Measurements from ENCODE around the gene CLIC3.

The CLIC3 gene

GRCh38 chr9:136995772-136996311 lies 526 bp downstream of the CLIC3 start:
- Histone ChIP-seq H3K36me3 (replicated peaks; ENCODE audit: low read depth, low read length) (peaks cover 7% of the 10 kb centered on the region), H2AFZ (ENCODE audit: low read depth, low read length) (no peak overlapping the region), H3K9ac (ENCODE audit: low read length) (no peak overlapping the region), H3K27ac (ENCODE audit: low read length) (no peak overlapping the region), H3K4me1 (ENCODE audit: low read length) (peaks cover 45% of the 10 kb centered on the region), H4K20me1 (ENCODE audit: insufficient read depth, low read length) (no peaks in the 10 kb centered on the region; the same call in 1 of the 2 replicates), H3K4me3 (ENCODE audit: low read length) (no peak overlapping the region), H3K79me2 (ENCODE audit: low read length) (peaks cover 8% of the 10 kb centered on the region; the same call in 1 of the 2 replicates), H3K9me3 (ENCODE audit: insufficient read depth, low read length) (no peaks in the 10 kb centered on the region), H3K27me3 (ENCODE audit: low read depth, low read length) (peaks cover 31% of the 10 kb centered on the region), H3K4me2 (ENCODE audit: low read length) (no peak overlapping the region)
- TF ChIP-seq EZH2phosphoT487 (IDR thresholded peaks at IDR 0.05; ENCODE audit: low read depth), result no peak
- TF ChIP-seq, protein P1, sequence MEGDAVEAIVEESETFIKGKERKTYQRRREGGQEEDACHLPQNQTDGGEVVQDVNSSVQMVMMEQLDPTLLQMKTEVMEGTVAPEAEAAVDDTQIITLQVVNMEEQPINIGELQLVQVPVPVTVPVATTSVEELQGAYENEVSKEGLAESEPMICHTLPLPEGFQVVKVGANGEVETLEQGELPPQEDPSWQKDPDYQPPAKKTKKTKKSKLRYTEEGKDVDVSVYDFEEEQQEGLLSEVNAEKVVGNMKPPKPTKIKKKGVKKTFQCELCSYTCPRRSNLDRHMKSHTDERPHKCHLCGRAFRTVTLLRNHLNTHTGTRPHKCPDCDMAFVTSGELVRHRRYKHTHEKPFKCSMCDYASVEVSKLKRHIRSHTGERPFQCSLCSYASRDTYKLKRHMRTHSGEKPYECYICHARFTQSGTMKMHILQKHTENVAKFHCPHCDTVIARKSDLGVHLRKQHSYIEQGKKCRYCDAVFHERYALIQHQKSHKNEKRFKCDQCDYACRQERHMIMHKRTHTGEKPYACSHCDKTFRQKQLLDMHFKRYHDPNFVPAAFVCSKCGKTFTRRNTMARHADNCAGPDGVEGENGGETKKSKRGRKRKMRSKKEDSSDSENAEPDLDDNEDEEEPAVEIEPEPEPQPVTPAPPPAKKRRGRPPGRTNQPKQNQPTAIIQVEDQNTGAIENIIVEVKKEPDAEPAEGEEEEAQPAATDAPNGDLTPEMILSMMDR (IDR thresholded peaks at IDR 0.05; ENCODE audit: low read depth, low read length), result no peak

- no peak for TF ChIP-seq EZH2phosphoT487 (IDR thresholded peaks at IDR 0.05; ENCODE audit: low read depth)
- TF ChIP-seq, protein P1 (IDR thresholded peaks at IDR 0.05; ENCODE audit: low read depth, low read length), result no peak
- Histone ChIP-seq H3K9ac (ENCODE audit: low read length) (no peak overlapping the region), H3K4me3 (ENCODE audit: low read length) (no peak overlapping the region), H2AFZ (ENCODE audit: low read depth, low read length) (no peak overlapping the region), H3K27me3 (ENCODE audit: low read depth, low read length) (peaks cover 31% of the 10 kb centered on the region), H3K4me2 (ENCODE audit: low read length) (no peak overlapping the region), H3K27ac (ENCODE audit: low read length) (no peak overlapping the region), H3K36me3 (replicated peaks; ENCODE audit: low read depth, low read length) (peaks cover 7% of the 10 kb centered on the region), H3K79me2 (ENCODE audit: low read length) (peaks cover 8% of the 10 kb centered on the region; the same call in 1 of the 2 replicates), H3K9me3 (ENCODE audit: insufficient read depth, low read length) (no peaks in the 10 kb centered on the region), H4K20me1 (ENCODE audit: insufficient read depth, low read length) (no peaks in the 10 kb centered on the region; the same call in 1 of the 2 replicates), H3K4me1 (ENCODE audit: low read length) (peaks cover 40% of the 10 kb centered on the region)
Measured at GRCh38 chr9:136995362-136995761, 1.0 kb downstream of the CLIC3 start.

DNA sequence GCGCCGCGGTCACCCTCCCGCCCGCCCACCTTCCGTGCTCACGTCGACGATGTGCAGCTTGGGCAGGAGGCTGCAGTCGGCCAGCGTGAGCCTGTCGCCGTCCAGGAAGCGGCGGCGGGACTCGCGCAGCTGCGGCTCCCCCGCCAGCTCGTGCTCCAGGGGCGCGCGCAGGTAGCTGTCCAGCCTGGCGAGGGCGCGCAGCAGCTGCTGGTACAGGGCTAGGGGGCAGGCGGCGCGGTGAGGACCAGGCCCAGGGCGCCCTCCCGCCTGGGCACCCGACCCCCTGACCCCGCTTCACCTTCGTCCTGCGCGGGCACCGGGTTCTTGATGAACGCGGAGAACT lies 1.5 kb downstream of the CLIC3 start:
- Histone ChIP-seq H3K27ac (ENCODE audit: low read length) (no peak overlapping the region), H3K4me1 (ENCODE audit: low read length) (peaks cover 35% of the 10 kb centered on the region), H3K9ac (ENCODE audit: low read length) (no peak overlapping the region), H2AFZ (ENCODE audit: low read depth, low read length) (no peak overlapping the region), H3K4me2 (ENCODE audit: low read length) (no peak overlapping the region), H3K27me3 (ENCODE audit: low read depth, low read length) (peaks cover 31% of the 10 kb centered on the region), H3K79me2 (ENCODE audit: low read length) (peaks cover 8% of the 10 kb centered on the region; the same call in 1 of the 2 replicates), H4K20me1 (ENCODE audit: insufficient read depth, low read length) (no peaks in the 10 kb centered on the region; the same call in 1 of the 2 replicates), H3K9me3 (ENCODE audit: insufficient read depth, low read length) (no peaks in the 10 kb centered on the region), H3K4me3 (ENCODE audit: low read length) (no peak overlapping the region), H3K36me3 (replicated peaks; ENCODE audit: low read depth, low read length) (peaks cover 7% of the 10 kb centered on the region)
- no peak for TF ChIP-seq EZH2phosphoT487 (IDR thresholded peaks at IDR 0.05; ENCODE audit: low read depth)
- TF ChIP-seq, protein P1 (IDR thresholded peaks at IDR 0.05; ENCODE audit: low read depth, low read length), result no peak

GRCh38 chr9:136994180-136994887 lies 2.0 kb downstream of the CLIC3 start:
- H3K27ac ChIP-seq (ENCODE audit: low read length), result no peak overlapping the region
- no peak overlapping the region for H3K4me3 ChIP-seq (ENCODE audit: low read length)

More at GRCh38 chr9:136994180-136994887, 2.0 kb downstream of the CLIC3 start:
- TF ChIP-seq EZH2phosphoT487 (IDR thresholded peaks at IDR 0.05; ENCODE audit: low read depth), result no peak
- TF ChIP-seq, protein P1 (IDR thresholded peaks at IDR 0.05; ENCODE audit: low read depth, low read length), result no peak
- peaks cover 7% of the 10 kb centered on the region for H3K36me3 ChIP-seq (replicated peaks; ENCODE audit: low read depth, low read length)
- no peaks in the 10 kb centered on the region for H3K9me3 ChIP-seq (ENCODE audit: insufficient read depth, low read length)
- H3K79me2 ChIP-seq (ENCODE audit: low read length), result peaks cover 8% of the 10 kb centered on the region; the same call in 1 of the 2 replicates
- peaks cover 30% of the 10 kb centered on the region for H3K4me1 ChIP-seq (ENCODE audit: low read length)
- H3K4me2 ChIP-seq (ENCODE audit: low read length), result no peak overlapping the region
- H2AFZ ChIP-seq (ENCODE audit: low read depth, low read length), result no peak overlapping the region
- H3K27me3 ChIP-seq (ENCODE audit: low read depth, low read length), result peaks cover 29% of the 10 kb centered on the region
- no peaks in the 10 kb centered on the region; the same call in 1 of the 2 replicates for H4K20me1 ChIP-seq (ENCODE audit: insufficient read depth, low read length)
- no peak overlapping the region for H3K9ac ChIP-seq (ENCODE audit: low read length)
